Fibroblast of skin of left biceps (primary cell): ENCODE measurements around the gene LAMA3.

Experiments used
- DNase-seq, 2 experiments: peaks; one replicate each; pipeline ENCODE4 v3.0.0-alpha.2; 2013; ENCODE audit warnings: low read depth in 2 of 2

The LAMA3 gene

DNA sequence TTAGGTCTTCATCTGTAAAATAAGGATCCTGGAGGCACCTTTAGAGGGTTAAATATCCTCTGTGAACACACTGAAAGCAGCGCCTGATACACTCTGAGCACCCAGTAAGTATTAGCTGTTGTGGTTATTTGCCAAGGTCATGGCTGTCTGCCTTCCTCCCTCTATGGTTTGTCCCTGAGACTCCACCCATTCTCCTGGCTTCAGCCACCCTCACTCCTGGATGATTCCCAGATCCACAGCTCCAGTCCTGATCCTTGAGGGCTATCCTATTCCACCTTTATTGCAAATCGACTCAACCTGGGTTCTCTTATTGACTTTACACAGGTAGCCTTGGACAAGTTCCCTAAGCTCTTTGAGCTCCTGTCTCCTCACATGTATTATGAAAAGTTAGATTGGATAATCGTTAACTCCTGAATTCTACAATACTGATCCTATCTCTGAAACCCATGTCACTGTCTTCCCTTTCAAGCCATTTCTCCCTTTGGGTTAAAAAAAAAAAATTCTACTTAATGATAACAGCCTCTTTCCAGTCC, 162.3 kb downstream of the LAMA3 start:
- no peak for DNase-seq

GRCh38 chr18:23852236-23853045, 163.2 kb downstream of the LAMA3 start:
- DNase-seq, result no peak

DNA sequence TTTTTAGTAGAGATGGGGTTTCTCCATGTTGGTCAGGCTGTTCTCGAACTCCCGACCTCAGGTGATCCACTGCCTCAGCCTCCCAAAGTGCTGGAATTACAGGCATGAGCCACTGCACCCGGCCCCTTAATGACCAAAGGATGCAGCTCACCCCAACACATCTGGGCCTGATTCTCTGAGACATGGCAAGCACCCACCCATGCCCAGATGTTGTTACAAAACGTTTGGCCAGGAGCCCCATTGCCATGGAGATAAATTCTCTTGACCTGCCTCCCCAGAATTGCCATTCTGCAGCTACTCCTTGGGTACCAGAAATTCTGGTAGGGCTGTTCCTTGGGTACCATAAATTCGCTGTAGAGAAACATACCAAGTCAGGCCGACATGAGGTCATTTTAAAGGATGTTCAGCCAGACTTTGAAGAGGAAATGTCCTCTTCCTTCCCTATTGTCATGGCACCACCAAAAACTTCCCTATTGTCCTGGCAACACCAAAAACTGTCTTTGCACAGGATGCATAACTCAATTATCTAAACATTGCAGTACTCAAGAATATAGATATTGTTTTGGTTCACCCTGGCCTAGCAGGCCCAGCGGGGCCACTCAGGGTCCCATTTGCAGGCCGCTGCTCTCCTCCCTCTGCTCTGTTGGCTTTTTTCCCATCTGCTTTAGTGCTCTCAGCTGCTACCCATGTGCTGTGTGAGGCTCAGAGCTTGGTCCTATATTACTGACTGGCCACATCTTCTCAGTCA, 164.4 kb downstream of the LAMA3 start:
- DNase-seq, result no peak

DNA sequence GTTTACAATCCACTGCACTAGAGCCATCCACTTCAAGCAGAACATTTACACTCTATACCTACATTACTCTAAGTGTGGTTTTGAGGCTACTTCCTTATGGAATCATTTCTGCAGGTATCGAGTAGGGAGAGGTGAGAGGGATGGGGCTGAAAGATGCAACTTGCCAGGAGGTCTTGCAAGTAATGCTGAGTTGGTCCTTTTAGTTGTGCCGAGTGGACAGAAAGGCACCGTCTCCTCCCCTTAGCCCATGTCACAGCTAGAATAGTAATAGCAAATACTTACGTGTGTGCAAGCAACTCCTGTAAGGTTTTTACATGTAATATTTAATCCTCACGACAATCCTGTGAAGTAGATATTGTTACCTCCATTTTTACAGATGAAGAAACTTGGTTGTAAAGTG, 166.5 kb downstream of the LAMA3 start:
- no peak for DNase-seq

DNA sequence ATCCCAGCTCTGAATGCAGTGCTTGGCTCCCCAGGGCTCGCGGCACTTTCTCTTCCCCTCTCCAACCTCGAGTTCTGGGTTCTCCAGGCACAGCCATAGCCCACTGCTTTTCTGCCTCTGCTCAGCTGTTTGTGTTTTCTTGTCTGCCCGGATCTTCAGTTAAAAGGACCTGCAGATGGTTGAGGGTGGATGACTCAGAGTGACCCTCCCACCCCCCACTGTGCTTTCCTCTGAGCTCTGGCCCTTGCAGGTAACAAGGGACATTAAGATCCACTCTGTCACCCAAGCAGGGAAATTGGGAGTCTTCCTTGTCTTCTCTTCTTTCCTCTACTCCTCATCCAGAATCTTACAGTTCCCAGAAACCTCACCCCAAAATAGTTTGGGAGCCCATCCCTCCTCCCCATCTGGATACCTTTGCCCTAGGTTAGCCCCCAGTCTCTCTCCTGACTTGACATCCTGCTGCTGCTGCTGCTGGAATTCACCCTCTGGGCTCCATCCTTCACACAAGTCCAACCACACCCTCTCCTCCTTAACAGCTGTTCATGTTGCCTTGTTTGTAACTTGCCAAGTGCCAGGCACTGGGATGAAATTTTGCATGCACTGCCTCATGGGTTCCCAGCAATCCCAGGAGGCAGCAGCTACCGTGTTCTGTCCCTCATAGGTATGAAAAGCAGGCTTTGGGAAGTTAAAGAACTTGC, 167.4 kb downstream of the LAMA3 start:
- no peak for DNase-seq

DNA sequence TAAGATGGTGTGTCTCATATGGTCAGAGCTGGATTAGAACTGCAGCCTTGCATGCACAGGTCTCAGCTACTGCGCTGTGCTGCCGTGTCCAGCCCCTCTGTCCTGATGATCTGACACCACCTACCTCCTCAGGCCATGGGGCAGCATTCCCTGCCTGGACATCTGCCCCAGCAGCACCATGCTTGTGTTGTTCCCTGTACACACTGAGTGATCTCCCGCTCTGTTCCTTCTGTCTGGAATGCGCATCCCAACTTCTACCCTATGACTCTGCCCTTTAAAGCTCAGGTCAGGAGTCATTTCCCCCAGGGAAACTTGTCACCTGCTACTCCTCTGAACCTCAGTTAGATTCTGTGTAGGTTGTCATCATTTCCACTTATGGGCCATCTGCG, 167.9 kb downstream of the LAMA3 start:
- no peak for DNase-seq

GRCh38 chr18:23857756-23858155, 168.5 kb downstream of the LAMA3 start:
- no peak for DNase-seq

DNA sequence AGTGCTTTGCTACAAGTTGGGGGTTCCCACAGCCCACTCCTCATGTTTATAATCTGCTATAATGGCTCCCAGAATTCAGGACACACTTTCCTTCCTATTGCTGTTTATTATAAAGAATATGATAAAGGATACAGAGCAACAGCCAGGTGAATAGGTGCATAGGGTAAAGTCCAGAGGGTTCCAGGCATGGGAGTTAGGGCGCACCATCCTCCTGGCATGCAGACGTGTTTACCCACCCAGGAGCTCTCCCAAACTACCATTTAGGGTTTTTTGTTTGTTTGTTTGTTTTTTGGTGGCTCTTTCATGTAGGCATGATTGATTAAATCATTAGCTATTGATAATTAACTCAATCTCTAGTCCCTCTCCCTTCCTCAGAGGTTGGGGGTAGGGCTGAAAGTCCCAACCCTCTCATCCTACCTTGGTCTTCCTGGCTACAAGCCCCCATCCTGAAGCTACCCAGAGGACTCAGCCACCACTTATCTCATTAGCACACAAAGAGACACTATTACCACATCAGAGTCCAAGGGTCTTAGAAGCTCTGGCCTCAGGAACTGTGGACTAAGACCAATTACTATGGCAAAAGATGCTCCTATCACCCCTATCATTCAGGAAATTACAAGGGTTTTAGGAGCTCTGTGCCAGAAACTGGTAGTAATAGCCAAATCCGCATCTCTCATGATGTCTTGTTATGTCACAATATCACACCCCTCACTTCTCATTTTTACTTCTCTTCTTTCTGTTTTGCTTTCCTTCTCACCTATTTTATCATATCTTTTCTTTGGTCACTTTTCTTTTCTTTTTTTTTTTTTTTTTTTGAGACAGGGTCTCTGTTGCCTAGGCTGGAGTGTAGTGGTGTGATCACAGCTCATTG, 170.4 kb downstream of the LAMA3 start:
- no peak for DNase-seq

DNA sequence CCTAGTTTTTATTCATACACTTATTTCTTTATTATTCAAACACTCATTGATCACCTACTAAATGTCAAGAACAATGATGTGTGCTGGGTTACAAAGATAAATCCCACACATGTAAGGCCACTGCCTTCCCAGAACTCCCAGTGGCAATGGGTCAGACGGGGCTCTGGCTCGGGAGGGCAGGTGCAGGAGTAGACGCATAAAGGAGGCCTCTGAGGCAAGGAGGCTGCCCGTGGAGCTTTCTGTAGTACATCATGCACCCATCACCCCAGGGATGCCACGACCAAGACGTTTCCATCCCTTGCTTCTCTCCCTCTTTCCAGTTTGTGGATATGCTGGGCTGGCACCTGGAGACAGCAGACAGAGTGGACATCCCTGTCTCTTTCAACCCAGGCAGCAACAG, 172.1 kb downstream of the LAMA3 start:
- DNase-seq, result no peak

GRCh38 chr18:23861805-23862470, 172.7 kb downstream of the LAMA3 start:
- no peak for DNase-seq

DNA sequence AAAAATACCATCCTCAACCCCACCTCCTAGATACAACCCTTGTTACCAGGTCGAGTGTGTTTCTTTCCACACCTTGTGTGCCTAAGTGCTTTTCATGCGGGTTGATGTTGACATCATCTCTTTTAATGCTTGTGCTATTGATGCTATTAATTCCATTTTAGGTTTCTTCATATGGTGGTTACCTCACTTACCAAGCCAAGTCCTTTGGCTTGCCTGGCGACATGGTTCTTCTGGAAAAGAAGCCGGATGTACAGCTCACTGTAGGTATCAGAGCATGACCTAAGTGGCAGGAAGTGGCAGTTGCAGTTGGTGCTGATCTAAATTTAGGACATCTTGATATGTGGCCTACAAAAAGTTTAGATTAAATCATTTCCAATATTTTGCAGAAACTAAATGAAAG, 175.4 kb downstream of the LAMA3 start:
- DNase-seq, result no peak

- DNase-seq, result no peak
These were observed 177.8 kb downstream of the LAMA3 start for GRCh38 chr18:23867006-23867405.

DNA sequence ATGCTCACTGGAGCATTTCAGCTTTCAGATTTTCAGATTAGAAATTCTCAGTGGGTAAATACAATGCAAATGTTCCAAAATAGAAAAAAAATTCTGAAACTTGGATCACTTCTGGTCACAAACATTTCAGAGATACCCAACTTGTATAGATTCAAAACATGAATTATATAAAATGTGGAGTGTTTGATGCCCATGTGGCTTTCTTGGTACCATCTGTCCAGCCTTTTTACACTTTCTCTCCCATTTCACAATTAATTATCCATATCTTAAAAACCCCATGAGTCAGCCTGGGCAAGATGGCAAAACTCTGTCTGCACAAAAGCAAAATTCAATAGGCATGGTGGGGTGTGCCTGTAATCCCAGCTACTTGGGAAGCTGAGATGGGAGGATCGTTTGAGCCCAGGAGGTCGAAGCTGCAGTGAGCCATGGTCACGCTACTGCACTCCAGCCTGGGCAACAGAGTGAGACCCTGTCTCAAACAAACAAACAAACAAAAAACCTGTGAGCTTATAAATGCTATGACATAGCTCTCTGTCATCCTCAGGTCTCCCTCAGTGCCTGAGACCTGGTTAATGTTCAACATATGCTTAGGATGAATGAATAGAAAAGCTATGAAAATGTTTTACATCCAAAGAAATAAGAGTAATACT, 179.0 kb downstream of the LAMA3 start:
- no peak for DNase-seq

- no peak for DNase-seq
These were observed 181.6 kb downstream of the LAMA3 start for GRCh38 chr18:23870676-23871380.

GRCh38 chr18:23871410-23871809, 182.2 kb downstream of the LAMA3 start:
- no peak for DNase-seq

- no peak for DNase-seq
These were observed 183.7 kb downstream of the LAMA3 start for GRCh38 chr18:23872701-23873550.

GRCh38 chr18:23875966-23876895, 187.0 kb downstream of the LAMA3 start:
- DNase-seq, result no peak

DNA sequence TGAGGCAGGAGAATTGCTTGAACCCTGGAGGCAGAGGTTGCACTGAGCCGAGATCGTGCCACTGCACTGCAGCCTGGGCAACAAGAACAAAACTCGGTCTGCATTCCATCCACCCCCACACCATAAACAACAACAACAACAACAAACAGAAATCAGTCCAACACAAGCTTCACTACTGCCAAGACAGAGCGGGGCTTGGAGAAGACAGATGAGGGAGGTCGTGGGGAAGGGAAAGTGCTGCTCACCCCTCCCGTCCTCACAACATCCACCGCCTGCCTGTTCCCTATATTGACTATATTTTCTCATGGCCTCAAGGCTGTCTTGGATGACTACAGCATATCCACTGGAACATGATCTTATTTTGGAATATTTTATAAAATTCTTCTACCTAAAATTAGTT, 187.7 kb downstream of the LAMA3 start:
- no peak for DNase-seq
